HCT116 (cell line): Measurements from ENCODE around the gene DENND1A. TPM values are rescaled to one million over a fixed set of nuclear protein-coding genes. Genes with fewer than 3 reads are reported as not detected.

Experiments used
- ATAC-seq: fragments of 200-7000 bp; cut with Tn5 transposase; 2 replicates; pipeline ENCODE4 v1.9.1; 2020; ENCODE audit warnings: mild to moderate bottlenecking, moderate library complexity
- BruUV-seq: library from RNA; stranded (reverse); fragments of 400-500 nt; replicated peaks from 2 replicates; lab custom pipeline; 2021; lab: Mats Ljungman, UMichigan
- CTCF ChIA-PET: fragments of 300-600 bp; sonication (Branson Sonifier 250); formaldehyde crosslinking; loops from one replicate; lab custom pipeline; 2021; ENCODE audit warnings: antibody characterized with exemption; lab: Charles Lee
- POLR2A ChIA-PET: fragments of 300-600, 350-600 bp; sonication (Branson Sonifier 250); formaldehyde crosslinking; loops from one replicate; lab custom pipeline; 2021; ENCODE audit warnings: antibody characterized with exemption; lab: Charles Lee
- RAD21 ChIA-PET, 2 experiments: fragments of 300-600 bp; sonication (Branson Sonifier 250); formaldehyde crosslinking; loops; one replicate each; lab custom pipeline; 2023; ENCODE audit warnings: low total read pairs in 2 of 2; ENCODE audit not compliant: uncharacterized antibody in 2 of 2, unreplicated experiment in 2 of 2, low non-redundant PET in 1 of 2; lab: Charles Lee
- DNase-seq: peaks from one replicate; pipeline ENCODE4 v3.0.0-alpha.2; 2010; ENCODE audit warnings: low read depth, low spot score
- H2AFZ ChIP-seq: fragments of 200-600 bp; shearing (Covaris generic), sonication (generic); 2 replicates; pipeline ENCODE4 v1.6.1; 2017; ENCODE audit warnings: low read depth, mixed run types, mixed read lengths, antibody characterized with exemption, low read length; ENCODE audit not compliant: poor library complexity, severe bottlenecking
- H3K27ac ChIP-seq: 2 replicates; pipeline ENCODE4 v1.5.1; 2012; ENCODE audit warnings: low read depth, low read length
- H3K27me3 ChIP-seq: fragments of 200-600 bp; sonication (generic); 2 replicates; pipeline ENCODE4 v1.6.1; 2016; ENCODE audit warnings: mixed run types, low read length, mixed read lengths; ENCODE audit not compliant: insufficient read depth
- H3K36me3 ChIP-seq, 2 experiments: fragments of 200-500 bp in 1 of 2; fragments of 200-600 bp in 1 of 2; sonication (Bioruptor generic) in 1 of 2; sonication (generic) in 1 of 2; 2 replicates each; pipeline versions ENCODE4 v1.5.1 to v1.6.1; 2014 to 2016; ENCODE audit warnings: low read length in 2 of 2, inconsistent platforms in 1 of 2, mixed read lengths in 1 of 2, mixed run types in 1 of 2; ENCODE audit not compliant: insufficient read depth in 2 of 2, control insufficient read depth in 1 of 2
- H3K4me1 ChIP-seq, 2 experiments: fragments of 200-600 bp in 1 of 2; sonication (generic) in 1 of 2; 2 replicates each; pipeline versions ENCODE4 v1.5.1 to v1.6.1; 2012 to 2017; ENCODE audit warnings: low read length in 2 of 2, inconsistent platforms in 1 of 2, mild to moderate bottlenecking in 1 of 2, mixed read lengths in 1 of 2, mixed run types in 1 of 2, moderate library complexity in 1 of 2; ENCODE audit not compliant: insufficient read depth in 2 of 2, control insufficient read depth in 1 of 2
- H3K4me2 ChIP-seq: fragments of 200-600 bp; sonication (generic); 2 replicates; pipeline ENCODE4 v1.6.1; 2017; ENCODE audit warnings: mixed run types, low read length, mixed read lengths
- H3K4me3 ChIP-seq, 2 experiments: fragments of 200-600 bp in 1 of 2; sonication (generic) in 1 of 2; replicated peaks in 1 of 2; 2 replicates each; pipeline ENCODE4 v1.5.1; 2011 to 2016; ENCODE audit warnings: low read length in 2 of 2, control low read depth in 1 of 2, low read depth in 1 of 2, mild to moderate bottlenecking in 1 of 2, mixed read lengths in 1 of 2, mixed run types in 1 of 2
- H3K79me2 ChIP-seq: fragments of 200-600 bp; sonication (generic); 2 replicates; pipeline ENCODE4 v1.6.1; 2017; ENCODE audit warnings: mild to moderate bottlenecking, mixed run types, low read length, moderate library complexity, mixed read lengths; ENCODE audit not compliant: insufficient read depth
- H3K9ac ChIP-seq: fragments of 200-600 bp; sonication (generic); 2 replicates; pipeline ENCODE4 v1.6.1; 2016; ENCODE audit warnings: low read length, mixed read lengths
- H3K9me2 ChIP-seq: fragments of 200-600 bp; sonication (generic), shearing (Covaris generic); 2 replicates; pipeline ENCODE4 v1.6.1; 2017; ENCODE audit warnings: mixed run types, mild to moderate bottlenecking, moderate library complexity; ENCODE audit not compliant: insufficient read depth
- H3K9me3 ChIP-seq, 2 experiments: fragments of 200-500 bp in 1 of 2; fragments of 200-600 bp in 1 of 2; sonication (Bioruptor generic) in 1 of 2; sonication (generic) in 1 of 2; 2 replicates each; pipeline ENCODE4 v1.6.1; 2014 to 2017; ENCODE audit warnings: low read length in 2 of 2, mixed read lengths in 2 of 2, inconsistent platforms in 1 of 2, low read depth in 1 of 2, mild to moderate bottlenecking in 1 of 2, mixed run types in 1 of 2, moderate library complexity in 1 of 2; ENCODE audit not compliant: control insufficient read depth in 1 of 2, insufficient read depth in 1 of 2
- H4K20me1 ChIP-seq: fragments of 200-600 bp; sonication (generic), shearing (Covaris generic); 2 replicates; pipeline ENCODE4 v1.6.1; 2017; ENCODE audit warnings: mixed run types, mild to moderate bottlenecking, moderate library complexity; ENCODE audit not compliant: insufficient read depth
- ATF3 ChIP-seq: IDR thresholded peaks from 2 replicates; pipeline ENCODE4 v1.6.1; 2012
- CBX3 ChIP-seq: IDR thresholded peaks from 2 replicates; pipeline ENCODE4 v1.6.1; 2012; ENCODE audit warnings: low read depth
- CEBPB ChIP-seq: IDR thresholded peaks from 2 replicates; pipeline ENCODE4 v1.6.1; 2012; ENCODE audit warnings: low read depth
- EGR1 ChIP-seq: IDR thresholded peaks from 2 replicates; pipeline ENCODE4 v1.6.1; 2012; ENCODE audit warnings: low read depth
- ELF1 ChIP-seq: IDR thresholded peaks from 2 replicates; pipeline ENCODE4 v1.6.1; 2012; ENCODE audit warnings: low read depth, borderline replicate concordance
- EZH2phosphoT487 ChIP-seq: fragments of 200-600 bp; IDR thresholded peaks from 2 replicates; pipeline ENCODE4 v1.6.1; 2018; ENCODE audit warnings: antibody characterized with exemption, borderline replicate concordance
- FOSL1 ChIP-seq: IDR thresholded peaks from 2 replicates; pipeline ENCODE4 v1.6.1; 2012; ENCODE audit warnings: low read depth
- JUND ChIP-seq: IDR thresholded peaks from 2 replicates; pipeline ENCODE4 v1.6.1; 2012
- POLR2AphosphoS5 ChIP-seq: IDR thresholded peaks from 2 replicates; pipeline ENCODE4 v1.6.1; 2011; ENCODE audit warnings: mild to moderate bottlenecking, low read depth, low read length, moderate library complexity
- SIN3A ChIP-seq: IDR thresholded peaks from 2 replicates; pipeline ENCODE4 v1.6.1; 2012; ENCODE audit warnings: low read depth
- SRF ChIP-seq: IDR thresholded peaks from 2 replicates; pipeline ENCODE4 v1.6.1; 2012; ENCODE audit warnings: low read depth
- YY1 ChIP-seq: IDR thresholded peaks from 2 replicates; pipeline ENCODE4 v1.6.1; 2011; ENCODE audit warnings: low read length, low read depth, moderate library complexity, mild to moderate bottlenecking; ENCODE audit not compliant: insufficient replicate concordance; ENCODE audit errors: extremely low read depth
- ZNF274 ChIP-seq: fragments of 200-500 bp; sonication (Bioruptor generic); IDR thresholded peaks from 2 replicates; pipeline ENCODE4 v1.6.1; 2014; ENCODE audit warnings: mild to moderate bottlenecking, low read depth, low read length, inconsistent platforms
- intact Hi-C: fragments of 100-400 bp; cut with micrococcal nuclease; formaldehyde crosslinking; loops from 2 replicates; pipeline ENCODE4 v1.10.0; 2022
- total RNA-seq: library from RNA; stranded (reverse); gene quantifications from one replicate; pipeline ENCODE4 v1.2.1, GENCODE V29; 2021; ENCODE audit not compliant: unreplicated experiment
- TF ChIP-seq, protein P1 (sequence below): IDR thresholded peaks from 2 replicates; pipeline ENCODE4 v1.6.1; 2011; ENCODE audit warnings: mild to moderate bottlenecking, low read length, moderate library complexity; ENCODE audit not compliant: insufficient replicate concordance; ENCODE audit errors: extremely low read depth
- TF ChIP-seq, protein P2 (sequence below), 3 experiments: fragments of 200-600 bp in 1 of 3; sonication (generic) in 1 of 3; IDR thresholded peaks in 2 of 3; conservative IDR thresholded peaks in 1 of 3; 2 replicates each; pipeline ENCODE4 v1.5.1; 2012 to 2017; ENCODE audit warnings: low read depth in 2 of 3, low read length in 2 of 3, antibody characterized with exemption in 1 of 3, borderline replicate concordance in 1 of 3, control low read depth in 1 of 3, mild to moderate bottlenecking in 1 of 3, mixed read lengths in 1 of 3, mixed run types in 1 of 3, moderate library complexity in 1 of 3; ENCODE audit not compliant: insufficient read depth in 1 of 3
- TF ChIP-seq, protein P3 (sequence below): IDR thresholded peaks from 2 replicates; pipeline ENCODE4 v1.6.1; 2012; ENCODE audit warnings: low read depth

Gene DENND1A
- total RNA-seq, 1 experiment from 2014 or later, result 33.0 TPM

DNA sequence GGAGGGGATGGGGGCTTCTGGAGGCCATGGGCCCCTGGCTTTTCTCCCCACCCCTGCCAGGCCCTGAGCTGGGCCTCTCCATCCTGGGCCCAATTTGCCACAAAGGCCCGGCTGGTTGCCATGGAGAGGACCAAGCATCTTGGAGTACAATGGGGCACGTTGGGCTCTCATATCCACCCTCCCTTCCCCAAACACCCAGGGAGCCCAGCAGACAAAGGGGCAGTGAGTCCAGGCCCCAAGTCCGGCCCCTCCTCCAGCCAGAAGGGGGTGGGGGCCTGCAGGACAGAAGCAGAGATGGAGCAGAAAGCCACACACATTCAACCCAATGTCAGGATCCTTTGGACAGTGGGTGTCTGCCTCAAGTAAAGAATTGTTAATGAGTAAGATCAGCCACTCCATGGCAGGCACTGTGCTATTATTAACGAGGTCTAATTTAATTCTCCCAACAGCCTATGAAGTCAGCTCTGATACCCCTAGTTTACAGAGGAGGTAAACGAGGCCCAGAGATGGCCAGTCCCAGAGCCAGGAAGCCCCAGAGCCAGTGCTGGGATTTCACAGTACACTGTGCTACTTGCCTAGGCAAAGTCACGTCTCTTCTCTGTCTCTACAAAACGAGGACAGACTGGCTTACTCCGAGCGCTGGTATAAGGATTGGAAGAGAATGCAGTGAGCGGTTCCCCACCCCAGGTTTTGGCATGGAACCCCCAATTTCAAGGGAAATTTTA is 571.6 kb downstream of the DENND1A start:
- Histone ChIP-seq H3K27ac (no peak overlapping the region), H2AFZ (no peak overlapping the region), H3K9me3 (no peaks in the 10 kb centered on the region), H3K79me2 (no peaks in the 10 kb centered on the region), H3K9me2 (no peaks in the 10 kb centered on the region), H3K4me3 (no peak overlapping the region), H3K27me3 (no peaks in the 10 kb centered on the region), H3K9ac (no peak overlapping the region), H3K36me3 (no peaks in the 10 kb centered on the region), H3K4me1 (peaks cover 14 to 25% of the 10 kb centered on the region in 2 experiments; a peak in 3 of 4 replicates)
- ATAC-seq (no peak), DNase-seq (no peak)
- CTCF ChIA-PET, result no interaction called here
- POLR2A ChIA-PET, result no interaction called here
- RAD21 ChIA-PET, result no interaction called here
- intact Hi-C loops, result loop anchor here (10.0 kb wide), 2 partner anchors 1234 to 1264 kb away; partner anchors contain the start of gene TTLL11
- TF ChIP-seq, protein P1, sequence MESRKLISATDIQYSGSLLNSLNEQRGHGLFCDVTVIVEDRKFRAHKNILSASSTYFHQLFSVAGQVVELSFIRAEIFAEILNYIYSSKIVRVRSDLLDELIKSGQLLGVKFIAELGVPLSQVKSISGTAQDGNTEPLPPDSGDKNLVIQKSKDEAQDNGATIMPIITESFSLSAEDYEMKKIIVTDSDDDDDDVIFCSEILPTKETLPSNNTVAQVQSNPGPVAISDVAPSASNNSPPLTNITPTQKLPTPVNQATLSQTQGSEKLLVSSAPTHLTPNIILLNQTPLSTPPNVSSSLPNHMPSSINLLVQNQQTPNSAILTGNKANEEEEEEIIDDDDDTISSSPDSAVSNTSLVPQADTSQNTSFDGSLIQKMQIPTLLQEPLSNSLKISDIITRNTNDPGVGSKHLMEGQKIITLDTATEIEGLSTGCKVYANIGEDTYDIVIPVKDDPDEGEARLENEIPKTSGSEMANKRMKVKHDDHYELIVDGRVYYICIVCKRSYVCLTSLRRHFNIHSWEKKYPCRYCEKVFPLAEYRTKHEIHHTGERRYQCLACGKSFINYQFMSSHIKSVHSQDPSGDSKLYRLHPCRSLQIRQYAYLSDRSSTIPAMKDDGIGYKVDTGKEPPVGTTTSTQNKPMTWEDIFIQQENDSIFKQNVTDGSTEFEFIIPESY, result no peak
- TF ChIP-seq ZNF274, result no peak
- TF ChIP-seq SIN3A, result no peak
- TF ChIP-seq EGR1, result no peak
- TF ChIP-seq, protein P2, sequence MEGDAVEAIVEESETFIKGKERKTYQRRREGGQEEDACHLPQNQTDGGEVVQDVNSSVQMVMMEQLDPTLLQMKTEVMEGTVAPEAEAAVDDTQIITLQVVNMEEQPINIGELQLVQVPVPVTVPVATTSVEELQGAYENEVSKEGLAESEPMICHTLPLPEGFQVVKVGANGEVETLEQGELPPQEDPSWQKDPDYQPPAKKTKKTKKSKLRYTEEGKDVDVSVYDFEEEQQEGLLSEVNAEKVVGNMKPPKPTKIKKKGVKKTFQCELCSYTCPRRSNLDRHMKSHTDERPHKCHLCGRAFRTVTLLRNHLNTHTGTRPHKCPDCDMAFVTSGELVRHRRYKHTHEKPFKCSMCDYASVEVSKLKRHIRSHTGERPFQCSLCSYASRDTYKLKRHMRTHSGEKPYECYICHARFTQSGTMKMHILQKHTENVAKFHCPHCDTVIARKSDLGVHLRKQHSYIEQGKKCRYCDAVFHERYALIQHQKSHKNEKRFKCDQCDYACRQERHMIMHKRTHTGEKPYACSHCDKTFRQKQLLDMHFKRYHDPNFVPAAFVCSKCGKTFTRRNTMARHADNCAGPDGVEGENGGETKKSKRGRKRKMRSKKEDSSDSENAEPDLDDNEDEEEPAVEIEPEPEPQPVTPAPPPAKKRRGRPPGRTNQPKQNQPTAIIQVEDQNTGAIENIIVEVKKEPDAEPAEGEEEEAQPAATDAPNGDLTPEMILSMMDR (IDR thresholded peaks at IDR 0.05 in 2 of 3, conservative IDR thresholded peaks at IDR 0.05 in 1 of 3; ENCODE audit: borderline replicate concordance in 1 of 3, insufficient read depth in 1 of 3, low read depth in 2 of 3, low read length in 2 of 3), result no peak
- no peak for TF ChIP-seq CEBPB
- no peak for TF ChIP-seq SRF
- no peak for TF ChIP-seq ELF1
- TF ChIP-seq, protein P3, sequence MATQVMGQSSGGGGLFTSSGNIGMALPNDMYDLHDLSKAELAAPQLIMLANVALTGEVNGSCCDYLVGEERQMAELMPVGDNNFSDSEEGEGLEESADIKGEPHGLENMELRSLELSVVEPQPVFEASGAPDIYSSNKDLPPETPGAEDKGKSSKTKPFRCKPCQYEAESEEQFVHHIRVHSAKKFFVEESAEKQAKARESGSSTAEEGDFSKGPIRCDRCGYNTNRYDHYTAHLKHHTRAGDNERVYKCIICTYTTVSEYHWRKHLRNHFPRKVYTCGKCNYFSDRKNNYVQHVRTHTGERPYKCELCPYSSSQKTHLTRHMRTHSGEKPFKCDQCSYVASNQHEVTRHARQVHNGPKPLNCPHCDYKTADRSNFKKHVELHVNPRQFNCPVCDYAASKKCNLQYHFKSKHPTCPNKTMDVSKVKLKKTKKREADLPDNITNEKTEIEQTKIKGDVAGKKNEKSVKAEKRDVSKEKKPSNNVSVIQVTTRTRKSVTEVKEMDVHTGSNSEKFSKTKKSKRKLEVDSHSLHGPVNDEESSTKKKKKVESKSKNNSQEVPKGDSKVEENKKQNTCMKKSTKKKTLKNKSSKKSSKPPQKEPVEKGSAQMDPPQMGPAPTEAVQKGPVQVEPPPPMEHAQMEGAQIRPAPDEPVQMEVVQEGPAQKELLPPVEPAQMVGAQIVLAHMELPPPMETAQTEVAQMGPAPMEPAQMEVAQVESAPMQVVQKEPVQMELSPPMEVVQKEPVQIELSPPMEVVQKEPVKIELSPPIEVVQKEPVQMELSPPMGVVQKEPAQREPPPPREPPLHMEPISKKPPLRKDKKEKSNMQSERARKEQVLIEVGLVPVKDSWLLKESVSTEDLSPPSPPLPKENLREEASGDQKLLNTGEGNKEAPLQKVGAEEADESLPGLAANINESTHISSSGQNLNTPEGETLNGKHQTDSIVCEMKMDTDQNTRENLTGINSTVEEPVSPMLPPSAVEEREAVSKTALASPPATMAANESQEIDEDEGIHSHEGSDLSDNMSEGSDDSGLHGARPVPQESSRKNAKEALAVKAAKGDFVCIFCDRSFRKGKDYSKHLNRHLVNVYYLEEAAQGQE, result no peak
- no peak for TF ChIP-seq FOSL1
- TF ChIP-seq CBX3, result no peak
- no peak for TF ChIP-seq EZH2phosphoT487
- no peak for TF ChIP-seq YY1
- TF ChIP-seq ATF3, result no peak
- no peak for TF ChIP-seq POLR2AphosphoS5
- TF ChIP-seq JUND, result no peak
- TF ChIP-seq, all 23 proteins: peak for 0
- no TSS peak for BruUV-seq
- no peak overlapping the region for H3K4me2 ChIP-seq
- no peaks in the 10 kb centered on the region for H4K20me1 ChIP-seq
